Fibroblast of the conjunctiva (primary cell): ENCODE measurements around the gene CALML3.
A peak's percentile ranks its signal among the peaks of the same experiment; 100 is the strongest.

Experiments
- DNase-seq: peaks from one replicate; pipeline ENCODE4 v3.0.0-alpha.2; 2010; ENCODE audit warnings: low read depth

The CALML3 gene

GRCh38 chr10:5543623-5544022, 18.9 kb downstream of the CALML3 start:
- no peak for DNase-seq

- DNase-seq: no peak
These were observed 19.6 kb downstream of the CALML3 start for GRCh38 chr10:5544216-5544805.

GRCh38 chr10:5545011-5545410, 20.2 kb downstream of the CALML3 start:
- DNase-seq: no peak

GRCh38 chr10:5545426-5545777, 20.6 kb downstream of the CALML3 start:
- DNase-seq: no peak

- peak; percentile 86 for DNase-seq
These were observed 21.3 kb downstream of the CALML3 start for GRCh38 chr10:5545778-5546710.

GRCh38 chr10:5546891-5547680, 22.3 kb downstream of the CALML3 start:
- no peak for DNase-seq

- no peak for DNase-seq
These were observed 22.8 kb downstream of the CALML3 start for GRCh38 chr10:5547681-5547930.

- DNase-seq: no peak
These were observed 23.3 kb downstream of the CALML3 start for GRCh38 chr10:5547931-5548660.

GRCh38 chr10:5549462-5550249, 24.9 kb downstream of the CALML3 start:
- no peak for DNase-seq

GRCh38 chr10:5550250-5550545, 25.4 kb downstream of the CALML3 start:
- DNase-seq: no peak

GRCh38 chr10:5550621-5551530, 26.1 kb downstream of the CALML3 start:
- no peak for DNase-seq

GRCh38 chr10:5551531-5552375, 27.0 kb downstream of the CALML3 start:
- no peak for DNase-seq

- no peak for DNase-seq
These were observed 27.9 kb downstream of the CALML3 start for GRCh38 chr10:5552376-5553321.

- no peak for DNase-seq
These were observed 28.8 kb downstream of the CALML3 start for GRCh38 chr10:5553400-5554170.

GRCh38 chr10:5555021-5555510, 30.3 kb downstream of the CALML3 start:
- DNase-seq: no peak

- DNase-seq: no peak
These were observed 31.1 kb downstream of the CALML3 start for GRCh38 chr10:5555881-5556280.

GRCh38 chr10:5556576-5556975, 31.8 kb downstream of the CALML3 start:
- no peak for DNase-seq
